Endothelial cell of umbilical vein (primary cell): ENCODE results near the gene SUGP2. TPM values are rescaled to one million over a fixed set of nuclear protein-coding genes. Genes with fewer than 3 reads are reported as not detected.

ENCODE experiments used
- BruUV-seq: library from RNA; stranded (reverse); fragments of 400-500 nt; replicated peaks from 2 replicates; lab custom pipeline; 2021; lab: Mats Ljungman, UMichigan
- CTCF ChIA-PET: fragments of 300-600, 350-600 bp; sonication (Branson Sonifier 250); formaldehyde crosslinking; loops from one replicate; lab custom pipeline; 2021; ENCODE audit warnings: antibody characterized with exemption, inconsistent platforms; lab: Charles Lee
- POLR2A ChIA-PET: fragments of 300-600, 350-600 bp; sonication (Branson Sonifier 250); formaldehyde crosslinking; loops from one replicate; lab custom pipeline; 2021; ENCODE audit warnings: antibody characterized with exemption, inconsistent platforms; lab: Charles Lee
- DNase-seq: peaks from one replicate; pipeline ENCODE4 v3.0.0-alpha.2; 2011; ENCODE audit warnings: low read depth, low spot score
- FAIRE-seq: peaks from 2 replicates; lab custom pipeline; 2011; peaks lifted over from hg19 to GRCh38; lab: Jason Lieb, UNC
- H2AFZ ChIP-seq: 2 replicates; pipeline ENCODE4 v1.6.0; 2012; ENCODE audit warnings: low read depth, low read length, control low read depth, inconsistent platforms
- H3K27ac ChIP-seq: 2 replicates; pipeline ENCODE4 v1.5.1; 2011; ENCODE audit warnings: low read depth, mild to moderate bottlenecking, control low read depth, low read length, moderate library complexity; ENCODE audit not compliant: insufficient read depth
- H3K27me3 ChIP-seq, 2 experiments: 2 replicates each; pipeline versions ENCODE4 v1.6.0 to v1.6.1; 2011; ENCODE audit warnings: low read length in 2 of 2, mixed read lengths in 1 of 2; ENCODE audit not compliant: control insufficient read depth in 2 of 2, insufficient read depth in 2 of 2
- H3K36me3 ChIP-seq, 2 experiments: 2 replicates in 1 of 2; 3 replicates in 1 of 2; pipeline ENCODE4 v1.5.1; 2011; ENCODE audit warnings: low read length in 2 of 2, mild to moderate bottlenecking in 1 of 2, moderate library complexity in 1 of 2; ENCODE audit not compliant: control insufficient read depth in 2 of 2, insufficient read depth in 2 of 2; ENCODE audit errors: extremely low read depth in 1 of 2
- H3K4me1 ChIP-seq: 3 replicates; pipeline ENCODE4 v1.5.1; 2011; ENCODE audit warnings: mild to moderate bottlenecking, low read length; ENCODE audit not compliant: control insufficient read depth, insufficient read depth; ENCODE audit errors: extremely low read depth
- H3K4me2 ChIP-seq: 2 replicates; pipeline ENCODE4 v1.6.1; 2011; ENCODE audit warnings: low read length, control low read depth, mixed read lengths; ENCODE audit not compliant: insufficient read depth
- H3K4me3 ChIP-seq, 3 experiments: fragments of 200-600 bp in 1 of 3; sonication (generic), shearing (Covaris generic) in 1 of 3; replicated peaks in 1 of 3; 2 replicates each; pipeline ENCODE4 v1.5.1; 2011 to 2016; ENCODE audit warnings: control low read depth in 3 of 3, low read length in 3 of 3, mild to moderate bottlenecking in 2 of 3, inconsistent platforms in 1 of 3, low read depth in 1 of 3, moderate library complexity in 1 of 3; ENCODE audit not compliant: insufficient read depth in 1 of 3
- H3K79me2 ChIP-seq: 2 replicates; pipeline ENCODE4 v1.6.0; 2012; ENCODE audit warnings: low read length, inconsistent platforms; ENCODE audit not compliant: control insufficient read depth, insufficient read depth
- H3K9ac ChIP-seq: replicated peaks from 2 replicates; pipeline ENCODE3; 2011; ENCODE audit warnings: low read length, control low read depth; ENCODE audit not compliant: insufficient read depth; ENCODE audit errors: extremely low read depth
- H3K9me1 ChIP-seq: replicated peaks from 3 replicates; pipeline ENCODE4 v1.6.0; 2011; ENCODE audit warnings: mild to moderate bottlenecking, low read length; ENCODE audit not compliant: control insufficient read depth, insufficient read depth; ENCODE audit errors: extremely low read depth
- H3K9me3 ChIP-seq: replicated peaks from 2 replicates; pipeline ENCODE4 v1.5.1; 2012; ENCODE audit warnings: low read length, inconsistent platforms; ENCODE audit not compliant: control insufficient read depth, insufficient read depth
- H4K20me1 ChIP-seq: replicated peaks from 2 replicates; pipeline ENCODE3; 2011; ENCODE audit warnings: mild to moderate bottlenecking, low read length; ENCODE audit not compliant: control insufficient read depth, insufficient read depth; ENCODE audit errors: extremely low read depth
- MYC ChIP-seq: IDR thresholded peaks from one replicate; pipeline ENCODE4 v1.6.1; 2011; ENCODE audit warnings: mild to moderate bottlenecking, low read depth, low read length
- POLR2A ChIP-seq: IDR thresholded peaks from 2 replicates; pipeline ENCODE4 v1.6.1; 2012; ENCODE audit warnings: low read depth, mild to moderate bottlenecking, control low read depth, low read length
- POLR2AphosphoS5 ChIP-seq: IDR thresholded peaks from 2 replicates; pipeline ENCODE4 v1.6.1; 2012; ENCODE audit warnings: low read depth, mild to moderate bottlenecking, control low read depth, low read length, moderate library complexity; ENCODE audit not compliant: insufficient read depth
- dilution Hi-C: fragments of 300-500 bp; cut with MboI; formaldehyde crosslinking; loops from one replicate; pipeline ENCODE4 v1.15.0; 2019; ENCODE audit warnings: low sequenced_read_pairs; ENCODE audit not compliant: extremely low pct_ligation_motif_present
- intact Hi-C: fragments of 100-400 bp; cut with micrococcal nuclease; formaldehyde crosslinking; loops from one replicate; pipeline ENCODE4 v1.10.0; 2022
- polyA plus RNA-seq, 4 experiments: library from polyadenylated mRNA; depleted of rRNA in 3 of 4; stranded (reverse) in 3 of 4; unstranded in 1 of 4; fragments of >200 nt; gene quantifications; 2 replicates each; pipeline versions ENCODE4 v1.2.1 to v1.2.3, GENCODE V29; 2011 to 2012; ENCODE audit warnings: missing spikeins in 1 of 4
- total RNA-seq: library from RNA; stranded (reverse); gene quantifications from 2 replicates; pipeline ENCODE4 v1.2.3, GENCODE V29; 2021
- TF ChIP-seq, protein P1 (sequence below), 2 donors: IDR thresholded peaks; 1 replicate in 1 of 2; 2 replicates in 1 of 2; pipeline ENCODE4 v1.5.1; 2011; ENCODE audit warnings: low read length in 2 of 2, mild to moderate bottlenecking in 2 of 2, moderate library complexity in 2 of 2, control low read depth in 1 of 2, inconsistent platforms in 1 of 2, low read depth in 1 of 2; ENCODE audit not compliant: insufficient read depth in 1 of 2; ENCODE audit errors: extremely low read depth in 1 of 2

The SUGP2 gene
- total and polyA plus RNA-seq, 2 donors (not counting 3 experiments of a cell fraction or from before 2014, with no cell fraction given) = 44.6 to 79.7 TPM

DNA sequence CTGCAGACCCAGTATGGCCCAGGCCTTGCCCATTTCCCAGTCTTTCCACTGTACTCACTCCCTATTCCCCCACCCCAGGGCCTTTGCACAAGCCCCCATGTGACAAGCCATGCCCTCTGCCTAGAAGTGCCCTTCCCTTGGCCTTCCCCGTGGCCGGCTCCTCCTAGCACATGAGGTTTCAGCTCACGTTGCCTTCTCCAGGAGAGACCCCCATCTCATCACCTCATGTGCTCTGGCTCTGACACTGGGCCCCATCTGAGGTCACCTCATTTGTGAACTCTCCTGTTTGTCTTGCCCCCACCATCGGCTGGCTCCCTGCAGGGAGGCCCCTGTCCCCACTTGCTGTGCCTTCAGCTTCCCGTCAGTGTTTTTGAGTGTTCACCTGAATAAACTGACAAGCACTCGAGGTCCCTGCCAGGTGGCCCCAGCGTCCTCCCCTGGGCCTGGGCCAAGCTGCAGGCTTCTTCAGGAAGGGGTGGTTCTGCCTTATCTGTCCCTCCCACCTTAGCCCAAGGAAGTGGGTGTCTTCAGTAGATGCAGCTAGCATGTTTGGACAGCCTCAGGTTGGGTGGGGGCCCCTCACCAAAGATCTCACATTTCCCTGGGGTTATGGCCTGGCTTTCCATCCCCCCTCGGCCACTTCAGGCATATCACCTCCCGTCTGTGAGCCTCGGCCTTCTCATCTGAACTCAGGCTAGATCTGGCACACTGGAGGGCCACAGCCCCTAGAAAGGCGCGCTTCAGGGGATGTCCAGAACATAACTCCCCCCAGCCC is 26.7 kb upstream of the SUGP2 start:
- ChIA-PET POLR2A (no interaction called here), CTCF (interaction anchor here (0.8 kb wide), 1 partner anchor 86 kb away, joined by 3 read pairs; no protein-coding TSS in a partner anchor)
- dilution Hi-C loops = no loop called here

More for the DNA sequence above, 26.7 kb upstream of the SUGP2 start:
- no peak overlapping the region for H3K4me3 ChIP-seq
- no peak overlapping the region for H3K27ac ChIP-seq
- DNase-seq = no peak
- H3K27me3 ChIP-seq = no peaks in the 10 kb centered on the region
- H3K79me2 ChIP-seq = no peaks in the 10 kb centered on the region
- no TSS peak for BruUV-seq
- no peak overlapping the region for H2AFZ ChIP-seq
- H3K9ac ChIP-seq = no peak overlapping the region
- TF ChIP-seq POLR2A (no peak), POLR2AphosphoS5 (no peak), MYC (no peak)
- TF ChIP-seq, protein P1, sequence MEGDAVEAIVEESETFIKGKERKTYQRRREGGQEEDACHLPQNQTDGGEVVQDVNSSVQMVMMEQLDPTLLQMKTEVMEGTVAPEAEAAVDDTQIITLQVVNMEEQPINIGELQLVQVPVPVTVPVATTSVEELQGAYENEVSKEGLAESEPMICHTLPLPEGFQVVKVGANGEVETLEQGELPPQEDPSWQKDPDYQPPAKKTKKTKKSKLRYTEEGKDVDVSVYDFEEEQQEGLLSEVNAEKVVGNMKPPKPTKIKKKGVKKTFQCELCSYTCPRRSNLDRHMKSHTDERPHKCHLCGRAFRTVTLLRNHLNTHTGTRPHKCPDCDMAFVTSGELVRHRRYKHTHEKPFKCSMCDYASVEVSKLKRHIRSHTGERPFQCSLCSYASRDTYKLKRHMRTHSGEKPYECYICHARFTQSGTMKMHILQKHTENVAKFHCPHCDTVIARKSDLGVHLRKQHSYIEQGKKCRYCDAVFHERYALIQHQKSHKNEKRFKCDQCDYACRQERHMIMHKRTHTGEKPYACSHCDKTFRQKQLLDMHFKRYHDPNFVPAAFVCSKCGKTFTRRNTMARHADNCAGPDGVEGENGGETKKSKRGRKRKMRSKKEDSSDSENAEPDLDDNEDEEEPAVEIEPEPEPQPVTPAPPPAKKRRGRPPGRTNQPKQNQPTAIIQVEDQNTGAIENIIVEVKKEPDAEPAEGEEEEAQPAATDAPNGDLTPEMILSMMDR (IDR thresholded peaks at IDR 0.05; ENCODE audit: extremely low read depth in 1 of 2, insufficient read depth in 1 of 2, low read depth in 1 of 2, low read length in 2 of 2) = no peak
- no peaks in the 10 kb centered on the region for H3K9me3 ChIP-seq
- H3K4me1 ChIP-seq = peaks cover 17% of the 10 kb centered on the region
- intact Hi-C loops = loop anchor here (5.0 kb wide), 1 partner anchor 47 kb away; no protein-coding TSS in a partner anchor
- H3K4me2 ChIP-seq = no peak overlapping the region
- no peaks in the 10 kb centered on the region for H4K20me1 ChIP-seq
- H3K9me1 ChIP-seq = no peaks in the 10 kb centered on the region
- peaks cover 3 to 23% of the 10 kb centered on the region in 2 experiments for H3K36me3 ChIP-seq
- no peak for FAIRE-seq
